SK-N-SH (cell line): Measurements from ENCODE around the gene ETV6. TPM values are rescaled to one million over a fixed set of nuclear protein-coding genes. Genes with fewer than 3 reads are reported as not detected.
A peak's percentile ranks its signal among the peaks of the same experiment; 100 is the strongest.

Source experiments
- CTCF ChIA-PET: fragments of 300-600, 350-600 bp; formaldehyde crosslinking; extraction: SDS; loops from one replicate; lab custom pipeline; 2021; lab: Yijun Ruan, JAX
- POLR2A ChIA-PET: fragments of 350-600 bp; sonication (Branson Sonifier 250); formaldehyde crosslinking; extraction: SDS; loops from one replicate; lab custom pipeline; 2020; ENCODE audit warnings: antibody characterized with exemption, inconsistent platforms; lab: Yijun Ruan, JAX
- DNase-seq: peaks from one replicate; pipeline ENCODE4 v3.0.0; 2012
- H2AFZ ChIP-seq: fragments of 200-600 bp; sonication (generic); 2 replicates; pipeline ENCODE4 v1.8.1; 2016; ENCODE audit warnings: antibody characterized with exemption, mild to moderate bottlenecking, low read depth
- H3F3A ChIP-seq: fragments of 200-600 bp; sonication (generic); replicated peaks from 2 replicates; pipeline ENCODE3; 2016; ENCODE audit warnings: antibody characterized with exemption, mild to moderate bottlenecking; ENCODE audit not compliant: insufficient read depth
- H3K27ac ChIP-seq, 2 experiments: fragments of 200-500 bp in 1 of 2; fragments of 200-600 bp in 1 of 2; sonication (Bioruptor generic) in 1 of 2; sonication (generic), shearing (Covaris generic) in 1 of 2; 2 replicates each; pipeline versions ENCODE4 v1.5.1 to v1.6.1; 2014 to 2016; ENCODE audit warnings: low read depth in 2 of 2, inconsistent platforms in 1 of 2, low read length in 1 of 2, mild to moderate bottlenecking in 1 of 2, mixed read lengths in 1 of 2
- H3K27me3 ChIP-seq: fragments of 200-600 bp; sonication (generic), shearing (Covaris generic); 2 replicates; pipeline ENCODE4 v1.6.1; 2016; ENCODE audit warnings: mixed run types; ENCODE audit not compliant: insufficient read depth
- H3K36me3 ChIP-seq, 2 experiments: fragments of 200-500 bp in 1 of 2; fragments of 200-600 bp in 1 of 2; sonication (Bioruptor generic) in 1 of 2; sonication (generic) in 1 of 2; replicated peaks in 1 of 2; 2 replicates each; pipeline versions ENCODE3 to v1.5.1; 2014 to 2016; ENCODE audit warnings: low read length in 1 of 2, mild to moderate bottlenecking in 1 of 2; ENCODE audit not compliant: insufficient read depth in 2 of 2, control insufficient read depth in 1 of 2
- H3K4me1 ChIP-seq, 2 experiments: fragments of 200-500 bp in 1 of 2; fragments of 200-600 bp in 1 of 2; sonication (Bioruptor generic) in 1 of 2; sonication (generic), shearing (Covaris generic) in 1 of 2; 2 replicates each; pipeline versions ENCODE4 v1.5.1 to v1.6.1; 2014 to 2016; ENCODE audit warnings: low read depth in 1 of 2, low read length in 1 of 2, mixed run types in 1 of 2; ENCODE audit not compliant: insufficient read depth in 2 of 2, control insufficient read depth in 1 of 2
- H3K4me2 ChIP-seq: fragments of 200-600 bp; sonication (generic), shearing (Covaris generic); 2 replicates; pipeline ENCODE4 v1.6.1; 2017; ENCODE audit warnings: mixed run types
- H3K4me3 ChIP-seq, 2 experiments: fragments of 200-500 bp in 1 of 2; fragments of 200-600 bp in 1 of 2; sonication (Bioruptor generic) in 1 of 2; sonication (generic), shearing (Covaris generic) in 1 of 2; 2 replicates each; pipeline versions ENCODE4 v1.5.1 to v1.8.1; 2014 to 2016; ENCODE audit warnings: low read depth in 2 of 2, inconsistent platforms in 1 of 2, low read length in 1 of 2, mild to moderate bottlenecking in 1 of 2, mixed read lengths in 1 of 2, moderate library complexity in 1 of 2
- H3K79me2 ChIP-seq: fragments of 200-600 bp; sonication (generic); 2 replicates; pipeline ENCODE4 v1.8.1; 2017; ENCODE audit warnings: mild to moderate bottlenecking; ENCODE audit not compliant: insufficient read depth
- H3K9ac ChIP-seq: fragments of 200-600 bp; sonication (generic); 2 replicates; pipeline ENCODE4 v1.6.1; 2017; ENCODE audit warnings: mixed run types
- H3K9me2 ChIP-seq: fragments of 200-600 bp; sonication (generic); 2 replicates; pipeline ENCODE4 v1.6.1; 2017; ENCODE audit warnings: mixed run types
- H3K9me3 ChIP-seq: fragments of 200-600 bp; sonication (generic); 2 replicates; pipeline ENCODE4 v1.6.1; 2017; ENCODE audit warnings: mixed run types, mild to moderate bottlenecking, moderate library complexity
- H4K20me1 ChIP-seq: fragments of 200-600 bp; sonication (generic); 2 replicates; pipeline ENCODE4 v1.6.1; 2017; ENCODE audit warnings: mild to moderate bottlenecking, mixed run types; ENCODE audit not compliant: insufficient read depth
- ELF1 ChIP-seq: IDR thresholded peaks from 2 replicates; pipeline ENCODE4 v1.4.0; 2012
- FOSL2 ChIP-seq: IDR thresholded peaks from 2 replicates; pipeline ENCODE4 v1.4.0; 2012; ENCODE audit warnings: low read depth, mild to moderate bottlenecking, moderate library complexity, borderline replicate concordance
- FOXM1 ChIP-seq: IDR thresholded peaks from 2 replicates; pipeline ENCODE4 v1.4.0; 2012; ENCODE audit warnings: low read depth, mild to moderate bottlenecking
- GABPA ChIP-seq: IDR thresholded peaks from 2 replicates; pipeline ENCODE4 v1.4.0; 2012; ENCODE audit warnings: low read depth, mild to moderate bottlenecking
- MEF2A ChIP-seq: IDR thresholded peaks from 2 replicates; pipeline ENCODE4 v1.4.0; 2012; ENCODE audit warnings: low read depth, borderline replicate concordance
- NFIC ChIP-seq: IDR thresholded peaks from 2 replicates; pipeline ENCODE4 v1.4.0; 2012; ENCODE audit warnings: borderline replicate concordance
- NRF1 ChIP-seq: IDR thresholded peaks from 2 replicates; pipeline ENCODE4 v1.6.1; 2012; ENCODE audit warnings: low read depth, mild to moderate bottlenecking, low read length
- PBX3 ChIP-seq: IDR thresholded peaks from 2 replicates; pipeline ENCODE4; 2012
- POLR2AphosphoS5 ChIP-seq: IDR thresholded peaks from 2 replicates; pipeline ENCODE4 v1.6.1; 2012; ENCODE audit warnings: low read depth, low read length
- RAD21 ChIP-seq: IDR thresholded peaks from 2 replicates; pipeline ENCODE4 v1.6.1; 2012; ENCODE audit warnings: mild to moderate bottlenecking, low read length
- RXRA ChIP-seq: IDR thresholded peaks from 2 replicates; pipeline ENCODE4 v1.4.0; 2012; ENCODE audit warnings: low read depth, mild to moderate bottlenecking, borderline replicate concordance
- SIN3A ChIP-seq: IDR thresholded peaks from 2 replicates; pipeline ENCODE4 v1.6.1; 2012; ENCODE audit warnings: low read depth, mild to moderate bottlenecking, low read length, moderate library complexity, borderline replicate concordance
- SMC3 ChIP-seq: IDR thresholded peaks from 2 replicates; pipeline ENCODE4 v1.6.1; 2012; ENCODE audit warnings: low read depth, low read length, improper control_type of control experiment
- TCF12 ChIP-seq: IDR thresholded peaks from 2 replicates; pipeline ENCODE4 v1.4.0; 2012
- ZBTB33 ChIP-seq: IDR thresholded peaks from 2 replicates; pipeline ENCODE4 v1.4.0; 2012; ENCODE audit warnings: low read depth, borderline replicate concordance
- WGBS: methylation state at CpG from one replicate; pipeline ENCODE4 v1.1.6; 2017; ENCODE audit warnings: low lambda C conversion rate; 5-methylcytosine and 5-hydroxymethylcytosine counted together
- polyA plus RNA-seq, 3 experiments: library from polyadenylated mRNA; depleted of rRNA; stranded (reverse); fragments of >200 nt; gene quantifications; 2 replicates each; pipeline ENCODE4 v1.2.3, GENCODE V29; 2012
- TF ChIP-seq, protein P1 (sequence below): IDR thresholded peaks from 2 replicates; pipeline ENCODE4 v1.6.1; 2012; ENCODE audit warnings: mild to moderate bottlenecking, low read depth, low read length, moderate library complexity

The ETV6 gene
- polyA plus RNA-seq, 1 of the 3 experiments (the other 2 are of a cell fraction), result 4.0 TPM

DNA sequence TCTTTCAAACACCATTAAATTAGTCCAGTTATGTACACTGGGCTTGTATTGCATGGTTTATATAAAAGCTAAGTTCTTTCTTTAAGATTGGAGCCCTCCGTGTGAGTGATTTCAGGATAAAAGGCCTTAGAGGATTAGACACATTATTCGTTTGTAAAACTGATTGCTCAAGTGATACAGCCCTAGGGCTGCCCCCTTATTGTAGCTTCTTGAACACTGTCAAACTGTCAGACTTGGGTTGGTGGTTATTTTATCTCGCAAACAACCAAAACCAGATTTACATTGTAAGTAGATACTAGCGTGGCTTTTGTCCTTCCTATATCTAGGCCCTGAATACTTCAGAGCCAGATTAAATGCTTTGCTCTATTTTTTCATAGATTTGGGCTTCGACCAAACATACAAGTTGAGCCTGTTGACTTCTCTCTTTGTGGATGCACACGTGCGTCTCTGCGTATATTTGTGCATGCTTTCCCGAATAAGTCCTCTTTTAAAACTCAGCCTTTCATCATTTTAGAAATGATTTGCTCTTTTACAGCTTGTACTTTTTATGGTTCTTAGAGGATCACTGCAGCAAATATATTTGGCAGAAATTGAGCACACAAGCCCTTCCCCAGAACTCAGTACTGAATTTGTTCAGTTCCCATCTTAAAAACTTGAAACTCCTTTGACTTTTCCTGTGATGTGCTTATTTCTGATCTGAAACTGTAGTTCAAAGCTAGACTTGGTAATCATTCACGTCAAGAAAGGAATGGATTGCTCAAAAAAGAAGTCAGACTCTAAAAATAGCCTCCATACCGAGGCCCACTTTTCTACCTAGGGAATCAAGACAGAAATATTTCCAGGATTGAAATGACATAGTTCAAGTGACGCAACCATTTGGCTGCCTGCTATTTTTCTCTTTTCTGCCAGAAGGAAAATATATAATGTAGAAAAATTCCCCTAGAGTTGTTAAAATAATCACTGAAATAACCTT is 129.5 kb downstream of the ETV6 start:
- Histone ChIP-seq H3K36me3 (peaks cover 3% of the 10 kb centered on the region in 2 experiments), H3K4me2 (no peak overlapping the region), H3K9ac (no peak overlapping the region), H3K27me3 (no peaks in the 10 kb centered on the region), H3K9me2 (no peaks in the 10 kb centered on the region)
- POLR2A ChIA-PET, result no interaction called here
- CTCF ChIA-PET, result interaction anchor here (1.1 kb wide), 1 partner anchor 12 kb away, joined by 4 read pairs; no protein-coding TSS in a partner anchor
- DNase-seq, result no peak
- no peak for TF ChIP-seq FOSL2
- TF ChIP-seq MEF2A, result peak; percentile 35; the same call in 1 of the 2 replicates
- TF ChIP-seq RAD21, result no peak
- 0 out of 2 replicates have a peak, but pooled peaks have one; percentile 26 for TF ChIP-seq PBX3
- no peak for TF ChIP-seq SMC3
- no peak for TF ChIP-seq SIN3A
- no peak for TF ChIP-seq RXRA
- no peak for TF ChIP-seq TCF12
- TF ChIP-seq, all 33 proteins: peak for 2
- 0 out of 4 replicates have a peak overlapping the region, but pooled peaks of 1 of the 2 experiments have one; percentile 11 for H3K27ac ChIP-seq
- H3K4me3 ChIP-seq, result no peak overlapping the region
- peaks cover 0 to 13% of the 10 kb centered on the region in 2 experiments; a peak in 3 of 4 replicates for H3K4me1 ChIP-seq
- H3F3A ChIP-seq, result no peaks in the 10 kb centered on the region
- H4K20me1 ChIP-seq, result 0 out of 2 replicates have a peak, but pooled peaks cover 2% of the 10 kb centered on the region
- H3K9me3 ChIP-seq, result no peaks in the 10 kb centered on the region
- no peak overlapping the region for H2AFZ ChIP-seq
- peaks cover 42% of the 10 kb centered on the region for H3K79me2 ChIP-seq
- WGBS, result 81% methylated on average over 12 of the region's 12 CpGs

DNA sequence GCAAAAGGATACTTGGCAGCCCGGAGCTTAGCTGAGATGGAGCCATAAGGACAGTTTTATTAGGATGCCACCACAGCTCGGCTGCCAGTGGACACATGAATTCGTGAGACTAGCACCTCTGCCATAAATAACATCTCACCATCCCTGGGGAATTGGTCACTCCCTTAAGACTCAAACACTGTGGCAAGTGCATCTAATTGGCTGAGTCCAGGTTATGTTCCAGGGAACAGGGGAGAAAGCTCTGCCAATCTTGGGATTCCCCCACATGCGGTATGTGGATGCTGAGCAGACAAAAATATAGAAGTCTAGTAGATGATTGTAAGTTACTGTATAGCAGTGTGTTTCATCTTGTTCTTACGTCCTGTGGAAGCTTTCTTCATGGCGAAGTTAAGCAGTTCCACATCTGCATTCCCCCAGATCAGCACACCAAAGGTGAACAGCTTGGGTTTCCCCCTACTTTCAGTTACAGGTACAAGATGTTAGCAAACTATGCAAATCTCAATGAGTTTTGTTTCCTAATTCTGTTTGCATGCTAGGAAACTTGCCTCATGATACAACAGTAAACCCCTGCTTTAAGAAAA is 131.1 kb downstream of the ETV6 start:
- H2AFZ ChIP-seq, result no peak overlapping the region
- peaks cover 49% of the 10 kb centered on the region for H3K79me2 ChIP-seq
- H3K27ac ChIP-seq, result no peak overlapping the region
- DNase-seq, result no peak
- H3F3A ChIP-seq, result no peaks in the 10 kb centered on the region
- POLR2A ChIA-PET, result no interaction called here
- 98% methylated on average over 6 of the region's 6 CpGs for WGBS
- H3K9me2 ChIP-seq, result no peaks in the 10 kb centered on the region
- CTCF ChIA-PET, result interaction anchor here (0.9 to 1.2 kb wide), 3 partner anchors 12 to 32 kb away, joined by 3 to 4 read pairs (median 3); no protein-coding TSS in a partner anchor
- no peak overlapping the region for H3K4me2 ChIP-seq
- no peaks in the 10 kb centered on the region for H3K9me3 ChIP-seq
- no peak overlapping the region for H3K4me3 ChIP-seq
- H3K4me1 ChIP-seq, result peaks cover 0 to 13% of the 10 kb centered on the region in 2 experiments; a peak in 3 of 4 replicates
- H3K27me3 ChIP-seq, result no peaks in the 10 kb centered on the region
- no peak overlapping the region for H3K9ac ChIP-seq
- H3K36me3 ChIP-seq, result peaks cover 3% of the 10 kb centered on the region in 2 experiments
- H4K20me1 ChIP-seq, result 0 out of 2 replicates have a peak, but pooled peaks cover 2% of the 10 kb centered on the region
- TF ChIP-seq, protein P1, sequence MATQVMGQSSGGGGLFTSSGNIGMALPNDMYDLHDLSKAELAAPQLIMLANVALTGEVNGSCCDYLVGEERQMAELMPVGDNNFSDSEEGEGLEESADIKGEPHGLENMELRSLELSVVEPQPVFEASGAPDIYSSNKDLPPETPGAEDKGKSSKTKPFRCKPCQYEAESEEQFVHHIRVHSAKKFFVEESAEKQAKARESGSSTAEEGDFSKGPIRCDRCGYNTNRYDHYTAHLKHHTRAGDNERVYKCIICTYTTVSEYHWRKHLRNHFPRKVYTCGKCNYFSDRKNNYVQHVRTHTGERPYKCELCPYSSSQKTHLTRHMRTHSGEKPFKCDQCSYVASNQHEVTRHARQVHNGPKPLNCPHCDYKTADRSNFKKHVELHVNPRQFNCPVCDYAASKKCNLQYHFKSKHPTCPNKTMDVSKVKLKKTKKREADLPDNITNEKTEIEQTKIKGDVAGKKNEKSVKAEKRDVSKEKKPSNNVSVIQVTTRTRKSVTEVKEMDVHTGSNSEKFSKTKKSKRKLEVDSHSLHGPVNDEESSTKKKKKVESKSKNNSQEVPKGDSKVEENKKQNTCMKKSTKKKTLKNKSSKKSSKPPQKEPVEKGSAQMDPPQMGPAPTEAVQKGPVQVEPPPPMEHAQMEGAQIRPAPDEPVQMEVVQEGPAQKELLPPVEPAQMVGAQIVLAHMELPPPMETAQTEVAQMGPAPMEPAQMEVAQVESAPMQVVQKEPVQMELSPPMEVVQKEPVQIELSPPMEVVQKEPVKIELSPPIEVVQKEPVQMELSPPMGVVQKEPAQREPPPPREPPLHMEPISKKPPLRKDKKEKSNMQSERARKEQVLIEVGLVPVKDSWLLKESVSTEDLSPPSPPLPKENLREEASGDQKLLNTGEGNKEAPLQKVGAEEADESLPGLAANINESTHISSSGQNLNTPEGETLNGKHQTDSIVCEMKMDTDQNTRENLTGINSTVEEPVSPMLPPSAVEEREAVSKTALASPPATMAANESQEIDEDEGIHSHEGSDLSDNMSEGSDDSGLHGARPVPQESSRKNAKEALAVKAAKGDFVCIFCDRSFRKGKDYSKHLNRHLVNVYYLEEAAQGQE, result no peak
- TF ChIP-seq POLR2AphosphoS5 (no peak), ZBTB33 (no peak), RXRA (no peak), NFIC (no peak), FOXM1 (no peak), MEF2A (no peak), NRF1 (no peak), SIN3A (no peak), ELF1 (no peak), GABPA (no peak), FOSL2 (no peak)
